IMR-90 (cell line): Measurements from ENCODE around the gene TCP1. TPM values are rescaled to one million over a fixed set of nuclear protein-coding genes. Genes with fewer than 3 reads are reported as not detected.

ENCODE experiments used
- ATAC-seq: fragments of 200-7000 bp; cut with Tn5 transposase; 2 replicates; pipeline ENCODE4 v1.9.1; 2020; ENCODE audit warnings: low read depth, mild to moderate bottlenecking, moderate library complexity
- BruUV-seq: library from RNA; stranded (reverse); fragments of 400-500 nt; replicated peaks from 2 replicates; lab custom pipeline; 2021; lab: Mats Ljungman, UMichigan
- CTCF ChIA-PET: fragments of 300-600 bp; formaldehyde crosslinking; extraction: SDS; loops from one replicate; lab custom pipeline; 2021; ENCODE audit warnings: antibody characterized with exemption; lab: Yijun Ruan, JAX
- POLR2A ChIA-PET: fragments of 300-600 bp; sonication (Branson Sonifier 250); formaldehyde crosslinking; loops from one replicate; lab custom pipeline; 2022; ENCODE audit warnings: antibody characterized with exemption; ENCODE audit not compliant: unreplicated experiment; lab: Charles Lee
- DNase-seq: peaks from one replicate; pipeline ENCODE4 v3.0.0; 2013
- H2AFZ ChIP-seq: replicated peaks from 2 replicates; pipeline ENCODE3; 2013; ENCODE audit warnings: low read length, mild to moderate bottlenecking; ENCODE audit not compliant: poor library complexity
- H2AK5ac ChIP-seq: 2 replicates; pipeline ENCODE4 v1.6.1; 2013; ENCODE audit warnings: low read depth, low read length, inconsistent platforms
- H2AK9ac ChIP-seq: replicated peaks from 2 replicates; pipeline ENCODE3; 2013; ENCODE audit warnings: mild to moderate bottlenecking, low read depth, low read length, moderate library complexity; ENCODE audit not compliant: poor library complexity
- H2BK120ac ChIP-seq: 2 replicates; pipeline ENCODE4 v1.6.1; 2013; ENCODE audit warnings: low read depth, low read length, inconsistent platforms
- H2BK15ac ChIP-seq: 3 replicates; pipeline ENCODE4 v1.6.1; 2013; ENCODE audit warnings: low read depth, low read length, inconsistent platforms
- H2BK20ac ChIP-seq: 2 replicates; pipeline ENCODE4 v1.6.1; 2013; ENCODE audit warnings: low read depth, mild to moderate bottlenecking, inconsistent platforms, low read length, moderate library complexity
- H2BK5ac ChIP-seq: 2 replicates; pipeline ENCODE4 v1.6.1; 2013; ENCODE audit warnings: mild to moderate bottlenecking, low read depth, low read length, inconsistent platforms; ENCODE audit not compliant: poor library complexity, severe bottlenecking
- H3K14ac ChIP-seq: replicated peaks from 2 replicates; pipeline ENCODE4 v1.6.1; 2013; ENCODE audit warnings: low read depth, low read length, inconsistent platforms
- H3K18ac ChIP-seq: 2 replicates; pipeline ENCODE4 v1.6.1; 2013; ENCODE audit warnings: low read depth, low read length, control low read depth
- H3K23ac ChIP-seq: 2 replicates; pipeline ENCODE4 v1.6.1; 2013; ENCODE audit warnings: low read depth, low read length, inconsistent platforms
- H3K27ac ChIP-seq: 2 replicates; pipeline ENCODE4 v1.5.1; 2013; ENCODE audit warnings: mild to moderate bottlenecking, control low read depth, low read length; ENCODE audit not compliant: insufficient read depth
- H3K27me3 ChIP-seq: 2 replicates; pipeline ENCODE4 v1.6.1; 2013; ENCODE audit warnings: low read length; ENCODE audit not compliant: control insufficient read depth, insufficient read depth
- H3K36me3 ChIP-seq: 2 replicates; pipeline ENCODE4 v1.6.1; 2013; ENCODE audit warnings: low read length, mixed read lengths; ENCODE audit not compliant: control insufficient read depth, insufficient read depth
- H3K4ac ChIP-seq: 2 replicates; pipeline ENCODE4 v1.6.1; 2013; ENCODE audit warnings: low read depth, low read length, inconsistent platforms
- H3K4me1 ChIP-seq: 2 replicates; pipeline ENCODE4 v1.6.1; 2013; ENCODE audit warnings: low read length, mixed read lengths; ENCODE audit not compliant: control insufficient read depth, insufficient read depth
- H3K4me2 ChIP-seq: 2 replicates; pipeline ENCODE4 v1.6.1; 2013; ENCODE audit warnings: low read depth, mild to moderate bottlenecking, control low read depth, low read length, moderate library complexity
- H3K4me3 ChIP-seq: 2 replicates; pipeline ENCODE4 v1.5.1; 2013; ENCODE audit warnings: low read depth, mild to moderate bottlenecking, control low read depth, low read length, moderate library complexity; ENCODE audit not compliant: insufficient read depth
- H3K56ac ChIP-seq: 2 replicates; pipeline ENCODE4 v1.6.1; 2013; ENCODE audit warnings: low read length, inconsistent platforms; ENCODE audit not compliant: insufficient read depth; ENCODE audit errors: extremely low read depth
- H3K79me1 ChIP-seq, 2 experiments: 2 replicates each; pipeline ENCODE4 v1.6.1; 2013; ENCODE audit warnings: low read length in 2 of 2, inconsistent platforms in 1 of 2, low read depth in 1 of 2
- H3K9ac ChIP-seq: 2 replicates; pipeline ENCODE4 v1.6.1; 2013; ENCODE audit warnings: low read depth, low read length, control low read depth
- H3K9me1 ChIP-seq: 2 replicates; pipeline ENCODE4 v1.6.1; 2013; ENCODE audit warnings: low read length, inconsistent platforms; ENCODE audit not compliant: insufficient read depth
- H3K9me3 ChIP-seq: 2 replicates; pipeline ENCODE4 v1.6.1; 2013; ENCODE audit warnings: low read length; ENCODE audit not compliant: control insufficient read depth, insufficient read depth
- H4K20me1 ChIP-seq: 2 replicates; pipeline ENCODE4 v1.6.1; 2013; ENCODE audit warnings: low read length, inconsistent platforms; ENCODE audit not compliant: insufficient read depth
- H4K5ac ChIP-seq: 2 replicates; pipeline ENCODE4 v1.6.1; 2013; ENCODE audit warnings: mild to moderate bottlenecking, low read depth, low read length, control low read depth
- H4K8ac ChIP-seq, 2 experiments: 2 replicates each; pipeline ENCODE4 v1.6.1; 2013; ENCODE audit warnings: low read depth in 2 of 2, low read length in 2 of 2, control low read depth in 1 of 2, inconsistent platforms in 1 of 2
- H4K91ac ChIP-seq: 2 replicates; pipeline ENCODE4 v1.6.1; 2013; ENCODE audit warnings: low read depth, low read length, inconsistent platforms; ENCODE audit not compliant: insufficient read depth
- BHLHE40 ChIP-seq: fragments of 150-350 bp; IDR thresholded peaks from 2 replicates; pipeline ENCODE4 v1.6.1; 2016; ENCODE audit warnings: mild to moderate bottlenecking, low read depth, low read length
- CEBPB ChIP-seq: IDR thresholded peaks from 2 replicates; pipeline ENCODE4 v1.6.1; 2012; ENCODE audit warnings: low read depth, low read length, improper control_type of control experiment
- CHD1 ChIP-seq: IDR thresholded peaks from 2 replicates; pipeline ENCODE4 v1.6.1; 2012; ENCODE audit warnings: low read depth, low read length, improper control_type of control experiment
- FOS ChIP-seq: fragments of 150-350 bp; IDR thresholded peaks from 2 replicates; pipeline ENCODE4 v1.6.1; 2016; ENCODE audit warnings: low read depth, low read length
- MAFK ChIP-seq: IDR thresholded peaks from 2 replicates; pipeline ENCODE4 v1.6.1; 2012; ENCODE audit warnings: low read depth, low read length, improper control_type of control experiment
- MAZ ChIP-seq: IDR thresholded peaks from 2 replicates; pipeline ENCODE4 v1.6.1; 2012; ENCODE audit warnings: low read depth, mild to moderate bottlenecking, low read length, improper control_type of control experiment, moderate library complexity, borderline replicate concordance
- MXI1 ChIP-seq: IDR thresholded peaks from 2 replicates; pipeline ENCODE4 v1.6.1; 2012; ENCODE audit warnings: low read depth, mild to moderate bottlenecking, low read length, moderate library complexity, borderline replicate concordance
- NFE2L2 ChIP-seq: fragments of 150-350 bp; IDR thresholded peaks from 2 replicates; pipeline ENCODE4 v1.6.1; 2016; ENCODE audit warnings: low read depth, mild to moderate bottlenecking, low read length
- POLR2A ChIP-seq: IDR thresholded peaks from 2 replicates; pipeline ENCODE4 v1.6.1; 2012; ENCODE audit warnings: mild to moderate bottlenecking, low read depth, low read length
- RAD21 ChIP-seq: IDR thresholded peaks from 2 replicates; pipeline ENCODE4 v1.6.1; 2012; ENCODE audit warnings: low read length, improper control_type of control experiment
- RCOR1 ChIP-seq: IDR thresholded peaks from 2 replicates; pipeline ENCODE4 v1.6.1; 2012; ENCODE audit warnings: mild to moderate bottlenecking, low read length, improper control_type of control experiment; ENCODE audit not compliant: insufficient replicate concordance
- SMC3 ChIP-seq: fragments of 150-350 bp; IDR thresholded peaks from 2 replicates; pipeline ENCODE4 v1.6.1; 2016; ENCODE audit warnings: low read depth, mild to moderate bottlenecking, antibody characterized with exemption, low read length, moderate library complexity
- WGBS, 2 experiments: methylation state at CpG; one replicate each; pipeline versions ENCODE4 v1.1.5 to v1.1.7; 2013; ENCODE audit warnings: missing lambda C conversion rate in 2 of 2; ENCODE audit not compliant: insufficient read length in 1 of 2; ENCODE audit errors: extremely low coverage in 2 of 2; 5-methylcytosine and 5-hydroxymethylcytosine counted together
- dilution Hi-C: fragments of 300-500 bp; cut with HindIII; formaldehyde crosslinking; loops from one replicate; pipeline ENCODE4 v1.14.3; 2018; ENCODE audit warnings: low sequenced_read_pairs; ENCODE audit not compliant: unreplicated experiment
- in situ Hi-C: fragments of 300-500 bp; cut with MboI; formaldehyde crosslinking; loops from 3 replicates; pipeline ENCODE4 v1.14.3; 2019; ENCODE audit warnings: low sequenced_read_pairs, inconsistent platforms, mixed read lengths
- intact Hi-C: fragments of 100-400 bp; cut with micrococcal nuclease; formaldehyde crosslinking; loops from 2 replicates; pipeline ENCODE4 v1.10.0; 2022
- polyA plus RNA-seq, 3 experiments: library from polyadenylated mRNA; depleted of rRNA; stranded (reverse); fragments of >200 nt; gene quantifications; 2 replicates each; pipeline ENCODE4 v1.2.3, GENCODE V29; 2012; ENCODE audit warnings: low replicate concordance in 1 of 3
- total RNA-seq: library from RNA; depleted of rRNA; stranded (reverse); fragments of >200 nt; gene quantifications from 2 replicates; pipeline ENCODE4 v1.2.3, GENCODE V29; 2012
- TF ChIP-seq, protein P1 (sequence below): fragments of 150-350 bp; IDR thresholded peaks from 2 replicates; pipeline ENCODE4 v1.6.1; 2017; ENCODE audit warnings: mild to moderate bottlenecking, antibody characterized with exemption, low read length, low read depth
- TF ChIP-seq, protein P2 (sequence below): conservative IDR thresholded peaks from 2 replicates; pipeline ENCODE4 v1.5.1; 2012; ENCODE audit warnings: mild to moderate bottlenecking, low read depth, low read length, improper control_type of control experiment
- TF ChIP-seq, protein P3 (sequence below): fragments of 150-350 bp; IDR thresholded peaks from 2 replicates; pipeline ENCODE4 v1.6.1; 2016; ENCODE audit warnings: low read depth, mild to moderate bottlenecking, low read length, moderate library complexity, borderline replicate concordance

Gene TCP1
- total and polyA plus RNA-seq, 2 of the 4 experiments (the other 2 are of a cell fraction) = 119 to 576 TPM

DNA sequence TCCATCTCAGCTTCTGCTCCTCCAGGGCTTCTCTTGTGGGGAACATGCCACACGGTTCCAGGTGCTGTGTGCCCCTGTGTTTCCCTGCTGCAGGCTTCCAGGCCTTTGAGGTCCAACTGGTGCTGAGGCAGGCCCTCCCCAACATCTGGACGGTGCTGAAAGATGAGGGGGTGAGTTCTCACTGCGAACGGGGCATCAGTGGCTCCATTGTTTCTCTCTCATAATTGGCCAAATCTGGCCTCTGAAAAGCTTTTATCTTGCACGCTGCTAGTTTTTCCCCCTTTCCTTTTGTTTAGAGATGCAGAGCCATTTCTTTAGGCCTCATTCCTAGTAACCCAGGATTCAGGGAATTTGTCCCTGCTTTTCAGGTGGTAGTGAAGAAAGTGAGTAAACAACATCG is 19.2 kb upstream of the TCP1 start:
- no peaks in the 10 kb centered on the region for H4K20me1 ChIP-seq
- H3K56ac ChIP-seq = no peak overlapping the region
- H3K27ac ChIP-seq = no peak overlapping the region
- no peak for ATAC-seq
- H3K14ac ChIP-seq = no peak overlapping the region
- no peaks in the 10 kb centered on the region for H3K4me1 ChIP-seq
- in situ Hi-C loops (loop anchor here (25.0 kb wide), 1 partner anchor 621 kb away; no protein-coding TSS in a partner anchor), intact Hi-C loops (no loop called here), dilution Hi-C loops (no loop called here)
- DNase-seq = no peak
- no peak overlapping the region for H3K4me2 ChIP-seq
- H2BK20ac ChIP-seq = no peak overlapping the region
- WGBS, 2 experiments = no CpG with 5 or more reads among the region's 6 CpGs
- no peak overlapping the region for H4K5ac ChIP-seq
- no peak overlapping the region for H4K91ac ChIP-seq
- TF ChIP-seq MAFK (no peak), FOS (no peak), RCOR1 (no peak), CHD1 (no peak), POLR2A (no peak), SMC3 (no peak), RAD21 (no peak), MAZ (no peak), CEBPB (no peak), NFE2L2 (no peak), BHLHE40 (no peak), MXI1 (no peak)
- TF ChIP-seq, protein P1, sequence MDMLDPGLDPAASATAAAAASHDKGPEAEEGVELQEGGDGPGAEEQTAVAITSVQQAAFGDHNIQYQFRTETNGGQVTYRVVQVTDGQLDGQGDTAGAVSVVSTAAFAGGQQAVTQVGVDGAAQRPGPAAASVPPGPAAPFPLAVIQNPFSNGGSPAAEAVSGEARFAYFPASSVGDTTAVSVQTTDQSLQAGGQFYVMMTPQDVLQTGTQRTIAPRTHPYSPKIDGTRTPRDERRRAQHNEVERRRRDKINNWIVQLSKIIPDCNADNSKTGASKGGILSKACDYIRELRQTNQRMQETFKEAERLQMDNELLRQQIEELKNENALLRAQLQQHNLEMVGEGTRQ = no peak
- TF ChIP-seq, protein P2, sequence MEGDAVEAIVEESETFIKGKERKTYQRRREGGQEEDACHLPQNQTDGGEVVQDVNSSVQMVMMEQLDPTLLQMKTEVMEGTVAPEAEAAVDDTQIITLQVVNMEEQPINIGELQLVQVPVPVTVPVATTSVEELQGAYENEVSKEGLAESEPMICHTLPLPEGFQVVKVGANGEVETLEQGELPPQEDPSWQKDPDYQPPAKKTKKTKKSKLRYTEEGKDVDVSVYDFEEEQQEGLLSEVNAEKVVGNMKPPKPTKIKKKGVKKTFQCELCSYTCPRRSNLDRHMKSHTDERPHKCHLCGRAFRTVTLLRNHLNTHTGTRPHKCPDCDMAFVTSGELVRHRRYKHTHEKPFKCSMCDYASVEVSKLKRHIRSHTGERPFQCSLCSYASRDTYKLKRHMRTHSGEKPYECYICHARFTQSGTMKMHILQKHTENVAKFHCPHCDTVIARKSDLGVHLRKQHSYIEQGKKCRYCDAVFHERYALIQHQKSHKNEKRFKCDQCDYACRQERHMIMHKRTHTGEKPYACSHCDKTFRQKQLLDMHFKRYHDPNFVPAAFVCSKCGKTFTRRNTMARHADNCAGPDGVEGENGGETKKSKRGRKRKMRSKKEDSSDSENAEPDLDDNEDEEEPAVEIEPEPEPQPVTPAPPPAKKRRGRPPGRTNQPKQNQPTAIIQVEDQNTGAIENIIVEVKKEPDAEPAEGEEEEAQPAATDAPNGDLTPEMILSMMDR = no peak
- TF ChIP-seq, protein P3, sequence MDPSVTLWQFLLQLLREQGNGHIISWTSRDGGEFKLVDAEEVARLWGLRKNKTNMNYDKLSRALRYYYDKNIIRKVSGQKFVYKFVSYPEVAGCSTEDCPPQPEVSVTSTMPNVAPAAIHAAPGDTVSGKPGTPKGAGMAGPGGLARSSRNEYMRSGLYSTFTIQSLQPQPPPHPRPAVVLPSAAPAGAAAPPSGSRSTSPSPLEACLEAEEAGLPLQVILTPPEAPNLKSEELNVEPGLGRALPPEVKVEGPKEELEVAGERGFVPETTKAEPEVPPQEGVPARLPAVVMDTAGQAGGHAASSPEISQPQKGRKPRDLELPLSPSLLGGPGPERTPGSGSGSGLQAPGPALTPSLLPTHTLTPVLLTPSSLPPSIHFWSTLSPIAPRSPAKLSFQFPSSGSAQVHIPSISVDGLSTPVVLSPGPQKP = no peak
- no peak overlapping the region for H2BK5ac ChIP-seq
- H2BK120ac ChIP-seq = no peak overlapping the region
- BruUV-seq = no TSS peak
- CTCF ChIA-PET = interaction anchor here (0.6 kb wide), 1 partner anchor 32 kb away, joined by 3 read pairs; no protein-coding TSS in a partner anchor
- H3K9me3 ChIP-seq = no peaks in the 10 kb centered on the region
- no peak overlapping the region for H2BK15ac ChIP-seq
- no peak overlapping the region for H4K8ac ChIP-seq
- no peaks in the 10 kb centered on the region for H3K27me3 ChIP-seq
- H3K18ac ChIP-seq = no peak overlapping the region
- H3K9ac ChIP-seq = no peak overlapping the region
- H2AK9ac ChIP-seq = no peak overlapping the region
- no peak overlapping the region for H2AFZ ChIP-seq
- no peaks in the 10 kb centered on the region for H3K9me1 ChIP-seq
- POLR2A ChIA-PET = no interaction called here
- no peaks in the 10 kb centered on the region for H3K36me3 ChIP-seq
- no peak overlapping the region for H2AK5ac ChIP-seq
- H3K79me1 ChIP-seq = no peaks in the 10 kb centered on the region
- no peak overlapping the region for H3K23ac ChIP-seq
- no peak overlapping the region for H3K4me3 ChIP-seq
- no peak overlapping the region for H3K4ac ChIP-seq
